GM18526 (cell line): Measurements from ENCODE around the gene KATNB1.

Experiments
- POLR2A ChIP-seq: IDR thresholded peaks from 3 replicates; pipeline ENCODE4 v1.6.1; 2011; ENCODE audit not compliant: insufficient read length; ENCODE audit errors: extremely low read depth

Gene KATNB1

DNA sequence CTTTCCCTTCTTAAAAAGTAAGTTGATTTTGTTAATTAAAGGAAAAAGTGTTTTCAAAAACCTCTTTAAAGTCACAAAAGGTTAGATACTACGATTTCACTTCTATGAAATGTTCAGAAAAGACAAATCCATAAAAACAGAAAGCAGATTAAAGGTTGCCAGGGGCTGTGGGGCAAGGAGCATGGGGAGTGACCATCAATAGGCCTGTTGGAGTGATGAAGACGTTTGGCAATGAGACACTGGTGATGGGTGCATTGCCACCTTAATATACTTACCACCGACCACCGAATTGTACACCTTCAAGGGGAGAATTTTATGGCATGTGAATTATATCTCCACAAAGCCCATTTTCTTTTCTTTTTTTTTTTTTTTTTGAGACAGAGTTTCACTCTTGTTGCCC is 47.5 kb downstream of the KATNB1 start:
- TF ChIP-seq POLR2A = no peak

DNA sequence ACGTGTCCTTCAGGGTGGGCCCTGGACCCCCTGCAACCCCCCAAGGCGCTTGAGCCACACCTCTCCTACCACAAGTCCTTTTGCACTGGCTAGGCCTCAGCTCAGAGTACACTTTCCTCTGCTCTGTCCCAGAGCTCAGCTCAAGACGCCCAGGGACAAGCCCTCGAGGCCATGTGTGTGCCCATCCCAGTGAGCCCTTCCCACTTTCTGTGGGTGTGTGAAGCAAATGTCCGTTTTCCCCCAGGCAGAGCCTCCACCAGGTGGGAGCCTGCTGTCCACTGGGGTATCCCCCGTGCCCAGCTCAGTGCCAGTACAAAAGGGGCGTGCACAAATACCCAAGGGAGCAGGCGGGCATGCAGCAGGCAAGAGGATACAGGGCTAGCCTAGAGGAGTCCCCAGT is 48.3 kb downstream of the KATNB1 start:
- no peak for TF ChIP-seq POLR2A

DNA sequence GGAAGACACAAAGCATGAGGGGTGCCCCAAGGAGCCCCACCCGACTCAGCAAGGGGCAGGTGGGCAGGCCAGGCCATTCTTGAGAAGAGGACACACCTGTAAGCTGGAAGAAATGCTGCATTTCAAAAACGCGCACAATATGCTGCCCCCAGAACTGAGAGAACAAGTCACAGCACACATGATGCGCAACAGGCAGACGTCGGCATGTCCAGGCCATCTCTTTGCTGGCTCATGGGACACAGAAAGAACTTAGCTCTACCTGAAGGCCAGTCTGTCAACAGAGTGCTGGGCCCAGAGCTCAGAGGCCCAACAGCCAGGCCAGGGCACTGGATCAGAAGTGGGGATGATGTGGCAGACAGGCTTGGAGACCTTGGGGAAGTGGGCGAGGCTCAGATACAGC is 48.8 kb downstream of the KATNB1 start:
- TF ChIP-seq POLR2A = no peak

DNA sequence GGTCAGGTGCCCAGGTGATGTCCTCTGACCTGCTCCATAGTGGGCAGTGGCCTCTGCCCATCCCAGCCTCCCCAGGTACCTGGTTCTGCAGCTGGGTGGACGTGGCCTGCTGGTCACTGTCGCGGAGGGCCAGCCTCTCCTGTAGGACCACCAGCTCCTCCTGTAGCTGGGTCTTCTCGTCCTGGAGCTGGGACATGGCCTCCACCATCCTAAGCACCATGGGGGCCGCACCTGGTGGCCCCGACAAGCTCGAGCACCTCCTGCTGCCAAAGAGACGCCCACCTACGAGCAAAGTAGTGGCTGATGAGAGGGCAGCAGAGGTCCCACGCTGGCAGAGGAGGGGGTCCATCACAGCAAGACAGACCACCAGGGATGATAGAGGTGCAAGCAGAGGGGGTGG is 49.8 kb downstream of the KATNB1 start:
- no peak for TF ChIP-seq POLR2A

DNA sequence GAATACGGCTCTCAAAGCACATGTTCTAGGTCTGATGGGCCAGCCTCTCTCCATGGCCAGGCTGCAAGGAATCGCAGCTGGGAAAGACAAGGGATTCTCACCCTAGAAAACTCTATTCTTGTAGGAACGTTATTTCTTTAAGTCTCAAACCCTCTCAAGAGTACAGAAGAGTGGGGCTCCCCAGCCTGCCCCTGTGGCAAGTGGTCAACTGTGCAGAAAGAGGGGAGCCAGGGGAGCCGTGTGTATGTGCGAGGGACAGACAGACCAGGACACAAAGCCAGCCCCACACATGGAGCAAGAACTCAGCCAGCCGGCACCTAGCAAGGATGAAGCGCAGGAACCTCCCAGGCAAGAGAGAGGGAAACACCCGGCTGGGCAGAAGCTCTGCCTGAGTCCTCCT is 50.4 kb downstream of the KATNB1 start:
- no peak for TF ChIP-seq POLR2A

DNA sequence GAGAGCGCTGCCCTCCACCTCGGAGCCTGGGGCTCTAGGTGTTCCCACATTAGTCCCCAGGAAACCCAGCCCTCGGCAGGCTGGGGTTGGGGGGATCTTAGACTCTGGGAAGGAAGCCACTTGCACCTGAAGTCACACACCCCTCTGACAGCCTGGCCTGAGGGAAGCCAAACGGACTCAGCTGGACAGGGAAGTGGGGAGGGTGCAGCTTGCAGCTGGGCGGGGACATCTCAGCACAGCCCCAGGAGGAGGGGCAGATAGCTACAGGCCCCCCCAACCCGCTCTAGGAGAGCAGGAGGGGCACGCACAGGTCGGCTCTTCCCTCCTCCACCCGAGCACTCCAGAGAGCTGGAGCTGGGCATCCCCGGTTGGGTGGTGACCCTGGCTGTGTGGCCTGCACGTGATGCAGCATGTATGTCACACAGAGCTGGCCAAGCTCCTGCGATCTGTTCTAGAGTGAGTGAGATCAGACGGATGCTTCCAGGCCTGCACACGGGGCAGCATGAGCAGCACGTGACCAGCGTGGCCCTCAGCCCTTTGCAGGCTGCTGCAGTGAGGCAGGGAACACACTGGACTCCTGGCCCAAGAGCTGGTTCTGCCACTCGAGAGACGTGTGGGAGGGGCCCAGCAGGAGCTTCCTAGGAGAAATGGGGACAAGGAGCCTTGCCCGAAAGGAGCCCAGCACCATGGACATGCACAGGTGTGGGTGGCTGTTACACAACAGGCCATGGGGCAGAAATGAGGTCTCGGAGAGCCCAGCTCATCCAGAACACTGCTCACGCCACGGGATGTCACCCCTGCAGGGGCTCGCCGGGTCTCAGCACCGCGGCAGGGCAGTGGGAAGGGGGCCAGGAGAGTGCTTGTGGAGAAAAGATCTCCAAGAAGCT is 51.3 kb downstream of the KATNB1 start:
- no peak for TF ChIP-seq POLR2A

DNA sequence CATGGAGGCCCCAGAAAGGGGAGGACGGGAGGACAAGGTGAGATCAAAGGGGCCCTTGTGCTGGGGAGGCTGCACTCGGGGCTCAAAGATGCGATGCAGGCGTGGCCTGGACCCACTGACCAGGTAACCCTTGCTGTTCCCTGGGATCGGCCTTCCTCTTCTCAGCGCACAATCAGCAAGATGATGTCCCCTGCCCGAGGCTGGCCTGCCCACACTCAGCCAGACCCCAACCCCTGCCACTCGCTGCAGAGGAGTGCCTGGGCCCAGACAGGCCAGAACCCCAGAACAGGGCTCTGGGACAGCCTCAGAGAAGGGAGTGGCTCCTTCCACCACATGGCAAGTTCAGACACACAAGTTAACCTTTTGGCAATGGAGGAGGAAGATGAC is 51.9 kb downstream of the KATNB1 start:
- TF ChIP-seq POLR2A = no peak

DNA sequence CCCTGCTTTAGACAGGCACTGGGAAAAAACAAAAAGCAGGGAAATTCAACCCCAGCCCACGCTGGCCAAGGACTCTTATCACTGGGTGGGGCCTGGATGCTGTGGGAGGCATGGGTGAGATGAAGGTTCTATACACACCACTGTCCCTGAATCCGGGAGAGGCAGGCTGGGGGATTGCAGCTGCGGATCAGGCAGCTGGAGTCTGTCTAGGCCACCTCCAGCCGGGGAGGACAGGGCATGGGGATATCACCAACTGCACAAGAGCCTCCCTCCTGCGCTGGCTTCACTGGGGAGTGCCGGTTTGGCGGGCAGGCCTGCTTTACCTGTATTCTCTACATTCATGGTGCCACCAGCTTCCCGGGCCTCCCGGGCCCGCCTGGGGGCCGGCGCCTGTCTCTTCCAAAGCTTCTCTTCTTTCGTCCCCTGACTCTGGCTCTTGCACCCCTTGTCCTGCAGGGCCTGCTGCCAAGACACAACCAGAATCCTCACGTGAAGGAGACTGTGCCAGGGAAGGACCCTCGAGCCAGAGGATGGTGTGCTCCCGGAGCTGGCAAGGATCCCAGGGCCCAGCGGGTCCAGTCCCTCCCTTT is 52.8 kb downstream of the KATNB1 start:
- TF ChIP-seq POLR2A = no peak

DNA sequence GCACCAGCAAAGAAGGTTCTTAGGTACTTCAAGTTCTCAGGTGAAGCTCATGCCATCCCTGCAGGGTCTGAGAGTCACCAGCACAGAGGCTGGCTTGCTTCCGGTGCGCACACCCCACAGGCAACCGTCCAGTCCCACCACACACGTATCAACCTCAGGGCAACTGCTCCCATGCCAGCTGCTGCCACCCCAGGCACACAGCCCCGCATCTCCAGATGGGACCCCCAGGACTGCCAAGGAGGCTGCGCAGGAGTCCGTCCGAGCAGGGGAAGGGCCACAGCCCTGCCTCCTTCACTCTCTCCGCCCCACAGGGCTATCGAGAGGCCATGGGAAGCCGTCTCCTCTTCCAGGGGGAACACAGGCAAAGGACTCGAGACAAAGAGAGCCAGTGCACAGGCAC is 53.4 kb downstream of the KATNB1 start:
- no peak for TF ChIP-seq POLR2A

DNA sequence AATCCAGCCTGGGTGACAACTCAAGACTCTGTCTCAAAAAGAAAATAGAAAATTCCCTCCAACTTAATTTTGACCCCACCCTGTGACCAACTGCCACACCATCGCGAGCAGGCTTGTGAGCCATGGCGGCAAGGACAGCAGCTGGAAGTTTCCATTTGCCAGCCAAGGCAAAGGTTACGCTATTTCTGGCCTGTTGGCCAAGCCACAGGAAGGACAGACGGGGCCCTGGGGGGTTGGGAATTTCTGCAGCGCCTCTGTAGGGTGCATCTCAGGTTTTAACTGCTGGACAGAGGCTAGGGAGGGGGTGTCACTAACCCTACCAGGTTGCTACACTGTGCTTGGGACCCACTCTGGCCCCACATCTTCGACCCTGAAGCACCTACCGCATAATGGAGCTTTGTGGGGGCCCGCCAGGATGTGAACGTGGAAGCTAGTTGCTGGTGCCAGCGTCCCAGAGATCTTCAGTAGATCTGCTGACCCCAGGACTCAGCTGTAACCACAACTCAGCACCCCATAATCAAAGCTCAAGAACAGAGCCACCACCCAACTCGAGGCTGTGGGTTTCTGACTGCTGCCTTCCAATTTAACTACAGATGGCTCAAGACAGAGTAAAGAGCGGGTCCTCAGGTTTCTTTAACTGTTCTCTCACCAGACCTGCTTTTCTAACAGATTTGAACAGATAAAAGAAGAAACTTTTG is 55.8 kb downstream of the KATNB1 start:
- TF ChIP-seq POLR2A = no peak

DNA sequence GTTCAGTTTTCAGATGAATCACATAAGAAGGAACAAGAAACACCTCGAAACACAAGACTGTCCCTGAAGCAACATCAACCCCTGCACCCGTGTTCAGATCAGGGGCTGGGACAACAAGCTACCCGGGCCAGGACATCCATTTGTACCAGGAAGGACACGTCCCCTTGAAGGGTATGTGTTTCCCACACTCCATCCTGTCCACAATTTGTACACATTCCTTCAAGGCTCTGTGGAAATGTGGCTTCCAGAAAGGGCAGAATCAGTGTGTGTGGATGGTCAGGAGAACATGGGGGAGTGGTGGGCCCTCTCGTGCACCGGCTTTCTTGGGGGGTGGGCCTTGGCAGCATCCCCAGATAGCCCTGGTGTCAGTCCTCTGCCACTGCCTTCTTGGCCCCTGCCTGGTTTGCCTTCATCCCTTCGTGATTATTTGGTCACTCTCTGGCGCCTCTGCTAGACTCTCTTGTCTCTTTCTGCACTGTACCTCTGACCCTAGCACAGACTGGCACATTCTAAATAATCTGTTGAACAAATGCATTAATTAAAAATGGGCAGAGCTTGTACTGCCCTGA is 56.4 kb downstream of the KATNB1 start:
- TF ChIP-seq POLR2A = no peak

DNA sequence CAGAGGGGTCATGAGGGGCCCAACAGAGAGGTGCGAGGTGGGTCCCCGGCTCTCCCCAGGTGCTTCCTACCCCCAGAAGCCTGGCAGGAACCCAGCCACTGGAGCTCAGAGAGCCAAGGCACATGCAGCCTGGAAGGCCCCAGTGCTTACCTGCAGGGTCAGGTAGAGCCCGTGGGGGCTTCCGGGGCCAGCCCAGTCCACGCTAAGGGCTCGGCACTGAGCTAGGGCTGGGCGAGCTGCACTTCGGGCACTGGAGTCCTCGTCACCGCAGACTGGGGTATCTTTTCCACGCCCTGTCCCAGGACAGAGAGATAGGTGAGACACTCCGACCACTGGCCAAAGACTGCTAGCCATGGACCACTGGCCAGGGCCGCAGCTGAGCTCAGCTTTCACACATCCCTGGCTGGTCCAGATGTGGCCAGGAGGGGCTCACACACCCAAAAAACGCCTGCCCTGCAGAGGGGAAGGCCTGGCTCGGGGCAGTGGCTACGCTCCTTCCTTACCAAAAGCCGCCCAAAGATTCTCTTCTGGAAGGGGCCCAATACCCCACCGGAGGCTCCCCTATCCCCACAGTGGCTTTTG is 59.4 kb downstream of the KATNB1 start:
- no peak for TF ChIP-seq POLR2A

DNA sequence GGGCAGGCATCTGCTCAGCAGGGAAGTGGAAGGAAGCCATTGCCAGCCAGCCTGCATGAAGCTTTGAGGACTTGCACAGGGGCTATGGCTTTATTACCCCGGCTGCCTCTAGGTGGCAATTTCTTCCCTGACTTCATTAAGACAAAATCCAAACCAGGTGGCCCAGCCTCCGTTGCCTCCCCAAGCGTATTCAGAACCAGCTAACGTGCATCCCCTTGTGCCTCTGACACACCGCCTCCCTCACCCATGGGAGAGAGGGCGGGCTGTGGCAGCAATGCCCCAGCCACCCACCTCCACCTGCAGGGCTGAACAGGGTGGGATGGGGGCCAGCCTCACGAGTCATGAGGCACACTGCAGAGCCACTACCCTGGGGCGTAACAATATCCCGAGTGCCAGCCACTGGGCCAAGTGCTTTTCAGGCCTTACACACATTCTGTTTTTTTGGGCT is 59.9 kb downstream of the KATNB1 start:
- TF ChIP-seq POLR2A = no peak

DNA sequence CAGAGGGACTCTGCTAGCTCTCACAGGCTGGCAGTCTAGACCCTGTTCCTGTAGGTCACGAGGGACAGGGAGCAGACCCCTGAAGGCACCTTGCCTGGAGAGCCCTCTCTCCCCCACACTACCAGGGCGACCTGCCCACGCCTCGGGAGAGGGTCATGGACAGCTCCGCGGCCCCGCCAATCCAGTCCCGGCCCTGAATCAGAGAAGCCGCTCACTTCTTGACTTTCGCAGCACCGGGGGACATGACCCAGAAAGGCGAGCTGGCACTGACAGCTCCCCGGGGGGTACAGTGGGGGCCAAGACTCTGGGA is 61.6 kb downstream of the KATNB1 start:
- TF ChIP-seq POLR2A = no peak

DNA sequence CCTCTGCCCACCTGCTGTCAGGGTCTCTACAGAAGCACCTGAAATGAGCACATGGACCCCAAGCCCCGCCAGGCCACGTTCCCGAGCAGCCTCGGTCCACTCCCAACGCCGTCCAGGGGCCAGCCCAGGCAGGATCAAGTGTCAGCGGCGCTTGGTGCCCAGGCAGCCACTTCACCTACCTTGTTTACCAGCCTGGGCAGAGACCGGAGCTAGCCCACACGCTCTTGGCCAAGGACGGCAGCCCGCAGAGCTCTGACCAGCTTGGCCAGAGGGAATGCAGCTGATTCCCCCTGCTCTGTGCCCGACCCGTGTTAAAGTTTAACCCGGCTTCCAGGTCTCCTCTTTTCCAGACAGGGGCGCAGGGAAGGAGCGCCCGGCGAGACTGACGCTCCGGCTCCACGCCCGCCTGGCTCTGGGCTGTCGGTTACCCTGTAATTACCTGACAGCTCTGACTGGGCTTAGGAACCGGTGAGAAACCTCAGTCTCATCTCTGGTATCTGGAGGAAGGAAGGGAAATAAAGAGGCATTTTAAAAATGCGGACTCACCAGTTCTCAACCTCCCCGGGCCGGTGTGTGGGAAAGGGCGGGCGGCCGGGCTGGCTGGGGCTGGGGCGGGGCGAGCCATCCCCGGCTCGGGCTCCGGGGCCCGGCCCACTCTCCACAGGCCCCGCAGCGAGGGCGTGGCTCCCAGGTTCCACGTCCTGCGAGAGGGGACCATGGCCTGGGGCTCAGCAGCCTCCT is 62.1 kb downstream of the KATNB1 start:
- no peak for TF ChIP-seq POLR2A

DNA sequence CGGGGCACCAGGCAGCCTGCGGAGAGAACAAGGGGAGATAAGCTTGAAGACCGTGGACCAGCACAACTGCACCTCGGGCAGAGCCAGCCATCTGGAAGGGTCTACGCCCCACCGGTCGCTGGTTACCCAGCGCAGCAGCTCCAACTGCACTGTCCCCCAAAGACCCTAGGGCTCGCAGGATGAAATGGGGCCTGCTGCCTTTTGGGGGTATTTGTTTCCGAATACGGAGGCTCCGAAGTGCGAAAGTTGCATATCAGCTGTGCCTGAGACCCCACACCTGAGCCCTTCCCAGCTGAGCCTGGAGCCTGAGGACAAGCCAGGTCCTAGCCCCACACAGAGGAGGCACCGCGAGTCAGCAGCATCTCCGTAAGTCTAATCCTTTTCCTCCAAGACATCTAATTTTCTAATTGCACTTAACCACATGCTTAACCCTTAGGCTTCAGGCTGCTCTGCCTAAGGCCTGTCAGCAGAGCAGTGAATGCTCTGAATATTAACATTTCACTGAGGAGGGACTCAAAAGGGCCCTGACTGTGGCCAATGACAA is 62.8 kb downstream of the KATNB1 start:
- TF ChIP-seq POLR2A = no peak
